SU-DHL-6 (cell line): ENCODE data around the gene UBE2E2.

Experiments
- H2AFZ ChIP-seq: fragments of 200-600 bp; sonication (generic); 2 replicates; pipeline ENCODE4 v1.6.1; 2014; ENCODE audit warnings: low read depth, mild to moderate bottlenecking, moderate library complexity, mixed read lengths, antibody characterized with exemption, low read length; ENCODE audit not compliant: severe bottlenecking
- H3F3A ChIP-seq: fragments of 200-600 bp; shearing (Covaris generic); 2 replicates; pipeline ENCODE4 v1.6.0; 2016; ENCODE audit warnings: antibody characterized with exemption, mild to moderate bottlenecking; ENCODE audit not compliant: insufficient read depth
- H3K27ac ChIP-seq: fragments of 200-600 bp; sonication (generic); 2 replicates; pipeline ENCODE4 v1.5.1; 2016; ENCODE audit warnings: low read depth, mild to moderate bottlenecking, low read length, moderate library complexity, mixed read lengths
- H3K27me3 ChIP-seq: fragments of 200-600 bp; sonication (generic), shearing (Covaris generic); 2 replicates; pipeline ENCODE4 v1.6.0; 2014; ENCODE audit warnings: mild to moderate bottlenecking, low read length
- H3K36me3 ChIP-seq: fragments of 200-600 bp; sonication (generic); 2 replicates; pipeline ENCODE4 v1.6.1; 2014; ENCODE audit warnings: mild to moderate bottlenecking, low read length, mixed read lengths
- H3K4me2 ChIP-seq: fragments of 300-600, 200-600 bp; shearing (Covaris generic), sonication (generic); 2 replicates; pipeline ENCODE4 v1.6.0; 2014; ENCODE audit warnings: low read length, low read depth, mild to moderate bottlenecking; ENCODE audit not compliant: poor library complexity, severe bottlenecking
- H3K4me3 ChIP-seq: fragments of 200-600 bp; sonication (generic); 2 replicates; pipeline ENCODE4 v1.5.1; 2014; ENCODE audit warnings: antibody characterized with exemption, low read length, mild to moderate bottlenecking, mixed read lengths; ENCODE audit not compliant: insufficient read depth, poor library complexity, severe bottlenecking
- H3K79me2 ChIP-seq: fragments of 200-600 bp; sonication (generic); 2 replicates; pipeline ENCODE4 v1.6.1; 2014; ENCODE audit warnings: mild to moderate bottlenecking, low read length, moderate library complexity; ENCODE audit not compliant: insufficient read depth
- H3K9ac ChIP-seq: fragments of 200-600 bp; sonication (generic); 2 replicates; pipeline ENCODE4 v1.7.0; 2014; ENCODE audit warnings: mild to moderate bottlenecking, low read length
- H3K9me2 ChIP-seq: fragments of 200-600 bp; sonication (generic); replicated peaks from 2 replicates; pipeline ENCODE4 v1.6.1; 2014; ENCODE audit warnings: low read length; ENCODE audit not compliant: insufficient read depth
- H3K9me3 ChIP-seq: fragments of 200-600 bp; sonication (generic); 2 replicates; pipeline ENCODE4 v1.6.1; 2014; ENCODE audit warnings: low read length, mixed read lengths; ENCODE audit not compliant: insufficient read depth
- H4K20me1 ChIP-seq: fragments of 200-600 bp; sonication (generic); 2 replicates; pipeline ENCODE4 v1.6.1; 2014; ENCODE audit warnings: low read depth, mild to moderate bottlenecking, antibody characterized with exemption, low read length, moderate library complexity, mixed read lengths
- CTCF ChIP-seq: fragments of 200-600 bp; sonication (generic); IDR thresholded peaks from one replicate; pipeline ENCODE4 v1.5.1; 2017; ENCODE audit warnings: antibody characterized with exemption, mild to moderate bottlenecking, low read length, moderate library complexity; ENCODE audit not compliant: insufficient read depth, poor library complexity, severe bottlenecking
- EZH2phosphoT487 ChIP-seq: fragments of 200-600 bp; sonication (generic), shearing (Covaris generic); conservative IDR thresholded peaks from 2 replicates; pipeline ENCODE4 v1.6.1; 2018; ENCODE audit warnings: mild to moderate bottlenecking, antibody characterized with exemption, low read length, moderate library complexity, mixed read lengths

The UBE2E2 gene

GRCh38 chr3:23468203-23468602 is 265.1 kb downstream of the UBE2E2 start:
- Histone ChIP-seq H3K4me2 (no peak overlapping the region), H3K9ac (no peak overlapping the region), H4K20me1 (no peaks in the 10 kb centered on the region), H2AFZ (no peak overlapping the region), H3K79me2 (no peaks in the 10 kb centered on the region), H3K9me3 (no peaks in the 10 kb centered on the region), H3K36me3 (no peaks in the 10 kb centered on the region), H3K9me2 (no peaks in the 10 kb centered on the region), H3F3A (no peaks in the 10 kb centered on the region), H3K4me3 (no peak overlapping the region), H3K27ac (no peak overlapping the region), H3K27me3 (no peaks in the 10 kb centered on the region)
- TF ChIP-seq CTCF (no peak), EZH2phosphoT487 (no peak)

GRCh38 chr3:23474580-23475357 is 271.6 kb downstream of the UBE2E2 start:
- H3K27me3 ChIP-seq, result no peaks in the 10 kb centered on the region
- no peaks in the 10 kb centered on the region for H3K9me2 ChIP-seq
- no peaks in the 10 kb centered on the region for H4K20me1 ChIP-seq
- H3K36me3 ChIP-seq, result peaks cover 2% of the 10 kb centered on the region; the same call in 1 of the 2 replicates
- no peaks in the 10 kb centered on the region for H3K79me2 ChIP-seq
- no peaks in the 10 kb centered on the region for H3F3A ChIP-seq
- no peak overlapping the region for H3K4me3 ChIP-seq
- H3K4me2 ChIP-seq, result no peak overlapping the region
- H3K9ac ChIP-seq, result no peak overlapping the region
- H3K27ac ChIP-seq, result no peak overlapping the region
- H2AFZ ChIP-seq, result no peak overlapping the region
- H3K9me3 ChIP-seq, result peaks cover 18% of the 10 kb centered on the region; the same call in 1 of the 2 replicates
- no peak for TF ChIP-seq CTCF
- TF ChIP-seq EZH2phosphoT487, result no peak

- Histone ChIP-seq H3K9me2 (no peaks in the 10 kb centered on the region), H3K9me3 (peaks cover 21% of the 10 kb centered on the region; the same call in 1 of the 2 replicates), H3K36me3 (peaks cover 2% of the 10 kb centered on the region; the same call in 1 of the 2 replicates), H3K27me3 (no peaks in the 10 kb centered on the region), H3K9ac (no peak overlapping the region), H3F3A (no peaks in the 10 kb centered on the region), H3K4me3 (no peak overlapping the region), H3K4me2 (no peak overlapping the region), H3K27ac (no peak overlapping the region), H3K79me2 (no peaks in the 10 kb centered on the region), H2AFZ (no peak overlapping the region), H4K20me1 (no peaks in the 10 kb centered on the region)
- TF ChIP-seq CTCF, result no peak
- TF ChIP-seq EZH2phosphoT487, result no peak
Measured at GRCh38 chr3:23475446-23475845, 272.3 kb downstream of the UBE2E2 start.
